CD4-positive, alpha-beta memory T cell (primary cell): ENCODE measurements around the gene TBCD. TPM values are rescaled to one million over a fixed set of nuclear protein-coding genes. Genes with fewer than 3 reads are reported as not detected.

Experiments used
- CTCF ChIA-PET: fragments of 350-600 bp; sonication (Branson Sonifier 250); formaldehyde crosslinking; loops from one replicate; lab custom pipeline; 2021; ENCODE audit warnings: inconsistent platforms; ENCODE audit not compliant: partially characterized antibody; lab: Charles Lee
- POLR2A ChIA-PET: fragments of 350-600 bp; sonication (Branson Sonifier 250); formaldehyde crosslinking; loops from one replicate; lab custom pipeline; 2021; ENCODE audit not compliant: partially characterized antibody; lab: Charles Lee
- DNase-seq, 5 donors: peaks; one replicate each; pipeline versions ENCODE4 v3.0.0 to v3.0.0-alpha.2; 2020 to 2022; ENCODE audit warnings: mixed read lengths in 1 of 5
- H3K27ac ChIP-seq: one replicate; pipeline ENCODE4 v1.7.0; 2013; ENCODE audit warnings: low read depth, low read length
- H3K27me3 ChIP-seq: 2 replicates; pipeline ENCODE4 v1.7.0; 2013; ENCODE audit warnings: mild to moderate bottlenecking, low read length, moderate library complexity; ENCODE audit not compliant: insufficient read depth
- H3K36me3 ChIP-seq: 2 replicates; pipeline ENCODE4 v1.7.0; 2013; ENCODE audit warnings: mild to moderate bottlenecking, low read length, moderate library complexity; ENCODE audit not compliant: insufficient read depth
- H3K4me1 ChIP-seq: 2 replicates; pipeline ENCODE4 v1.7.0; 2013; ENCODE audit warnings: mild to moderate bottlenecking, low read length, moderate library complexity; ENCODE audit not compliant: insufficient read depth
- H3K4me3 ChIP-seq, 2 donors: one replicate each; pipeline ENCODE4 v1.7.0; 2013; ENCODE audit warnings: low read length in 2 of 2, mild to moderate bottlenecking in 1 of 2
- H3K9me3 ChIP-seq, 2 donors: one replicate each; pipeline ENCODE4 v1.7.0; 2013; ENCODE audit warnings: low read length in 2 of 2, control low read depth in 1 of 2; ENCODE audit not compliant: control insufficient read depth in 1 of 2
- H3K27ac Mint-ChIP-seq, 7 donors: one replicate each; pipeline ENCODE4 v1.8.0; 2020 to 2021; ENCODE audit warnings: mixed read lengths in 7 of 7, mild to moderate bottlenecking in 6 of 7, inconsistent platforms in 3 of 7, moderate library complexity in 3 of 7
- H3K27me3 Mint-ChIP-seq, 2 donors: one replicate each; pipeline ENCODE4 v1.8.0; 2020 to 2021; ENCODE audit warnings: mixed read lengths in 2 of 2
- H3K36me3 Mint-ChIP-seq, 2 donors: one replicate each; pipeline ENCODE4 v1.8.0; 2020 to 2021; ENCODE audit warnings: mixed read lengths in 2 of 2, inconsistent platforms in 1 of 2, mild to moderate bottlenecking in 1 of 2
- H3K4me1 Mint-ChIP-seq, 4 donors: one replicate each; pipeline ENCODE4 v1.8.0; 2020 to 2021; ENCODE audit warnings: mixed read lengths in 4 of 4, mild to moderate bottlenecking in 1 of 4
- H3K4me3 Mint-ChIP-seq, 8 donors: one replicate each; pipeline ENCODE4 v1.8.0; 2020 to 2021; ENCODE audit warnings: mixed read lengths in 8 of 8, mild to moderate bottlenecking in 7 of 8, moderate library complexity in 6 of 8, inconsistent platforms in 3 of 8
- H3K9me3 Mint-ChIP-seq, 8 donors: one replicate each; pipeline ENCODE4 v1.8.0; 2020 to 2021; ENCODE audit warnings: mixed read lengths in 8 of 8, mild to moderate bottlenecking in 5 of 8, inconsistent platforms in 3 of 8, moderate library complexity in 1 of 8
- intact Hi-C: fragments of 100-400 bp; cut with micrococcal nuclease; formaldehyde crosslinking; loops from one replicate; pipeline ENCODE4 v1.15.1; 2023
- polyA plus RNA-seq, 2 donors: library from polyadenylated mRNA; unstranded; fragments of 300-500 nt; fragmentation: Illumina TruSeq; gene quantifications; one replicate each; pipeline ENCODE4 v1.2.3, GENCODE V29; 2021
- total RNA-seq, 2 experiments: library from RNA; stranded (reverse); gene quantifications; one replicate each; pipeline ENCODE4 v1.2.3, GENCODE V29; 2021

TBCD gene
- total and polyA plus RNA-seq, 4 experiments from 2014 or later = 102 to 263 (median 192) TPM

- CTCF ChIA-PET = interaction anchor here (1.0 kb wide), 1 partner anchor 66 kb away, joined by 3 read pairs; no protein-coding TSS in a partner anchor
- no peak overlapping the region for H3K27ac Mint-ChIP-seq
Measured at GRCh38 chr17:82835766-82836512, 84.1 kb downstream of the TBCD start.

GRCh38 chr17:82836823-82837357 is 85.0 kb downstream of the TBCD start:
- Histone ChIP-seq H3K4me1 (no peaks in the 10 kb centered on the region), H3K27me3 (no peaks in the 10 kb centered on the region), H3K9me3 (no peaks in the 10 kb centered on the region), H3K4me3 (no peak overlapping the region), H3K36me3 (no peaks in the 10 kb centered on the region), H3K27ac (no peak overlapping the region)
- peaks cover 0 to 4% of the 10 kb centered on the region in 2 donors for H3K36me3 Mint-ChIP-seq
- ChIA-PET CTCF (interaction anchor here (0.8 to 1.0 kb wide), 2 partner anchors 27 to 65 kb away, joined by 3 read pairs; no protein-coding TSS in a partner anchor), POLR2A (interaction anchor here (1.2 to 1.4 kb wide), 2 partner anchors 27 to 46 kb away, joined by 3 to 5 read pairs; no protein-coding TSS in a partner anchor)
- peaks cover 0 to 10% (median 0%) of the 10 kb centered on the region in 4 donors for H3K4me1 Mint-ChIP-seq
- no peaks in the 10 kb centered on the region for H3K9me3 Mint-ChIP-seq
- H3K4me3 Mint-ChIP-seq = no peak overlapping the region
- peak overlapping the region in 1 of 7 donors; percentile 48 for H3K27ac Mint-ChIP-seq
- H3K27me3 Mint-ChIP-seq = no peaks in the 10 kb centered on the region
- intact Hi-C loops = no loop called here
- no peak for DNase-seq

More at GRCh38 chr17:82835766-82836512, 84.1 kb downstream of the TBCD start:
- H3K9me3 Mint-ChIP-seq = no peaks in the 10 kb centered on the region
- POLR2A ChIA-PET = interaction anchor here (1.2 kb wide), 1 partner anchor 28 kb away, joined by 5 read pairs; no protein-coding TSS in a partner anchor
- H3K36me3 Mint-ChIP-seq = peaks cover 5 to 7% of the 10 kb centered on the region in 2 donors
- H3K4me3 Mint-ChIP-seq = no peak overlapping the region
- Histone ChIP-seq H3K4me1 (no peaks in the 10 kb centered on the region), H3K9me3 (no peaks in the 10 kb centered on the region), H3K4me3 (no peak overlapping the region), H3K27me3 (no peaks in the 10 kb centered on the region), H3K27ac (no peak overlapping the region), H3K36me3 (no peaks in the 10 kb centered on the region)
- peaks cover 0 to 10% (median 0%) of the 10 kb centered on the region in 4 donors for H3K4me1 Mint-ChIP-seq
- no peaks in the 10 kb centered on the region for H3K27me3 Mint-ChIP-seq
- intact Hi-C loops = no loop called here
- no peak for DNase-seq

GRCh38 chr17:82837586-82838320 is 85.9 kb downstream of the TBCD start:
- H3K4me3 Mint-ChIP-seq = no peak overlapping the region
- H3K4me1 ChIP-seq = no peaks in the 10 kb centered on the region
- peaks cover 2 to 3% of the 10 kb centered on the region in 2 donors for H3K36me3 Mint-ChIP-seq
- DNase-seq = no peak
- H3K36me3 ChIP-seq = no peaks in the 10 kb centered on the region
- no peaks in the 10 kb centered on the region for H3K9me3 Mint-ChIP-seq
- H3K27ac ChIP-seq = no peak overlapping the region
- H3K4me3 ChIP-seq = no peak overlapping the region
- H3K27me3 Mint-ChIP-seq = no peaks in the 10 kb centered on the region
- H3K4me1 Mint-ChIP-seq = peaks cover 0 to 9% (median 0%) of the 10 kb centered on the region in 4 donors
- H3K27ac Mint-ChIP-seq = peak overlapping the region in 3 of 7 donors; percentile 12 to 63 (median 45)
- ChIA-PET POLR2A (interaction anchor here (1.4 kb wide), 1 partner anchor 45 kb away, joined by 3 read pairs; no protein-coding TSS in a partner anchor), CTCF (interaction anchor here (0.8 kb wide), 1 partner anchor 26 kb away, joined by 3 read pairs; no protein-coding TSS in a partner anchor)
- no peaks in the 10 kb centered on the region for H3K27me3 ChIP-seq
- intact Hi-C loops = no loop called here
- H3K9me3 ChIP-seq = no peaks in the 10 kb centered on the region

GRCh38 chr17:82838386-82839063 is 86.7 kb downstream of the TBCD start:
- H3K36me3 ChIP-seq = no peaks in the 10 kb centered on the region
- H3K4me1 ChIP-seq = no peaks in the 10 kb centered on the region
- no peaks in the 10 kb centered on the region for H3K27me3 Mint-ChIP-seq
- H3K4me1 Mint-ChIP-seq = peaks cover 0 to 9% (median 0%) of the 10 kb centered on the region in 4 donors
- H3K27ac Mint-ChIP-seq = no peak overlapping the region
- ChIA-PET POLR2A (no interaction called here), CTCF (interaction anchor here (1.2 kb wide), 1 partner anchor 57 kb away, joined by 3 read pairs; no protein-coding TSS in a partner anchor)
- no peak for DNase-seq
- no peaks in the 10 kb centered on the region for H3K27me3 ChIP-seq
- no peaks in the 10 kb centered on the region for H3K9me3 Mint-ChIP-seq
- no peak overlapping the region for H3K4me3 ChIP-seq
- no peak overlapping the region for H3K4me3 Mint-ChIP-seq
- intact Hi-C loops = no loop called here
- H3K36me3 Mint-ChIP-seq = peaks cover 2 to 3% of the 10 kb centered on the region in 2 donors
- H3K27ac ChIP-seq = no peak overlapping the region
- H3K9me3 ChIP-seq = no peaks in the 10 kb centered on the region

GRCh38 chr17:82839617-82840292 is 87.9 kb downstream of the TBCD start, which contains the start of gene ZNF750:
TSS of gene ZNF750 (minus strand) at chr17:82840022. CDS start at chr17:82832454, 7,568 bp downstream.
- POLR2A ChIA-PET = no interaction called here
- Mint-ChIP-seq H3K4me1 (peaks cover 0 to 9% (median 2%) of the 10 kb centered on the region in 4 donors), H3K27ac (peak within 1 kb of the TSS in 1 of 7 donors; percentile 60), H3K36me3 (peaks cover 2 to 3% of the 10 kb centered on the region in 2 donors), H3K27me3 (no peaks in the 10 kb centered on the region), H3K4me3 (no peak within 1 kb of the TSS), H3K9me3 (no peaks in the 10 kb centered on the region)
- CTCF ChIA-PET = interaction anchor here (1.2 kb wide), 1 partner anchor 58 kb away, joined by 3 read pairs; no protein-coding TSS in a partner anchor
- H3K9me3 ChIP-seq = no peaks in the 10 kb centered on the region
- H3K4me1 ChIP-seq = no peaks in the 10 kb centered on the region
- no peaks in the 10 kb centered on the region for H3K36me3 ChIP-seq
- no peaks in the 10 kb centered on the region for H3K27me3 ChIP-seq
- no peak within 1 kb of the TSS for H3K4me3 ChIP-seq
- intact Hi-C loops = no loop called here
- no peak for DNase-seq
- no peak within 1 kb of the TSS for H3K27ac ChIP-seq

- DNase-seq = no peak
- no peak overlapping the region for H3K4me3 ChIP-seq
- POLR2A ChIA-PET = no interaction called here
Measured at GRCh38 chr17:82840431-82840831, 88.6 kb downstream of the TBCD start.

More at GRCh38 chr17:82840431-82840831, 88.6 kb downstream of the TBCD start:
- Histone ChIP-seq H3K4me1 (no peaks in the 10 kb centered on the region), H3K27me3 (no peaks in the 10 kb centered on the region), H3K36me3 (no peaks in the 10 kb centered on the region), H3K27ac (no peak overlapping the region), H3K9me3 (no peaks in the 10 kb centered on the region)
- H3K27me3 Mint-ChIP-seq = no peaks in the 10 kb centered on the region
- no peaks in the 10 kb centered on the region for H3K9me3 Mint-ChIP-seq
- no peak overlapping the region for H3K27ac Mint-ChIP-seq
- H3K36me3 Mint-ChIP-seq = peaks cover 2 to 3% of the 10 kb centered on the region in 2 donors
- H3K4me3 Mint-ChIP-seq = no peak overlapping the region
- intact Hi-C loops = no loop called here
- H3K4me1 Mint-ChIP-seq = peaks cover 0 to 9% (median 2%) of the 10 kb centered on the region in 4 donors
- CTCF ChIA-PET = no interaction called here
